Measurements from ENCODE around the gene ENGASE.

ENGASE gene

DNA sequence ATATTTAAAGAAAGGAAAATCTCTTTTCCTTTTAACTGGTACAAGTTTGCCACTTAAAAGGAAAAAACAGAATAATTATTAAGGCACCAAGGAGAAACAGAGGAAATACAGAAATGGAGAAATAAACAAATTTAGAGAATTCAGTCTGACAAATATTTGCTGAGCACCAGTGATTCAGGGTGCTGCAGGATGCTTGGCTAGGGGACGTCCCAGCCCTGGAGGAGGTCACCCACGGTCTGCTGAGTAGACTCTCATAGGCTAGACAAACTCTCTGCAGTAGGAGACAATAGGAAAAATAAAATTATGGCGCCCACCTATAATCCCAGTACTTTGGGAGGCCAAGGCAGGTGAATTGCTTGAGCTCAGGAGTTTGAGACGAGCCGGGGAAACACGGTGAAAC lies 34.7 kb upstream of the ENGASE start:
- no peak for DNase-seq

GRCh38 chr17:79041041-79041570 lies 33.5 kb upstream of the ENGASE start:
- DNase-seq = no peak

GRCh38 chr17:79041723-79042420 lies 32.8 kb upstream of the ENGASE start:
- no peak for DNase-seq

- peak; percentile 55 for DNase-seq
Observed at GRCh38 chr17:79042421-79043190, 32.0 kb upstream of the ENGASE start.

GRCh38 chr17:79043191-79043930 lies 31.3 kb upstream of the ENGASE start:
- no peak for DNase-seq

- no peak for DNase-seq
Observed at GRCh38 chr17:79043931-79044320, 30.7 kb upstream of the ENGASE start.

GRCh38 chr17:79044462-79044861 lies 30.2 kb upstream of the ENGASE start:
- DNase-seq = no peak

GRCh38 chr17:79045001-79045729 lies 29.5 kb upstream of the ENGASE start:
- no peak for DNase-seq

GRCh38 chr17:79045842-79046196 lies 28.8 kb upstream of the ENGASE start:
- peak; percentile 86 for DNase-seq

GRCh38 chr17:79046197-79046915 lies 28.3 kb upstream of the ENGASE start:
- no peak for DNase-seq

DNA sequence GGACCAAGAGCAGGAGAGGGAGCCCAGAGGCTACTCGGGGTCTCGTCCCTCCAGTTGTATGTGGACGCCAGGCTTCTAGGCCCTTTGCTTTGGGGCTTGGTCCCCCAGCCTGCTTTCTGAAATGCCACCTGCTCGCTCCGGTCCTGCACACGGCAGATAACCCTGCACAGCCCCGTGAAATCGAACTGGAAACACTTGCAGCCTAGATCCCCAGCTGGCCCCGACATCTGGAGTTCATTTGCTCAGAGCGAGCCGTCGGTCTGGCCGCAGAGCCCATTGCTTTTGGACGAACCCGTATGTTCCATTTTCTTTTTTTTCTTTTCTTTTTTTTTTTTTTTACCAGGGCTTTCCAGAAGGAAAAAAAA lies 27.7 kb upstream of the ENGASE start:
- no peak for DNase-seq

GRCh38 chr17:79047291-79047920 lies 27.2 kb upstream of the ENGASE start:
- DNase-seq = no peak

DNA sequence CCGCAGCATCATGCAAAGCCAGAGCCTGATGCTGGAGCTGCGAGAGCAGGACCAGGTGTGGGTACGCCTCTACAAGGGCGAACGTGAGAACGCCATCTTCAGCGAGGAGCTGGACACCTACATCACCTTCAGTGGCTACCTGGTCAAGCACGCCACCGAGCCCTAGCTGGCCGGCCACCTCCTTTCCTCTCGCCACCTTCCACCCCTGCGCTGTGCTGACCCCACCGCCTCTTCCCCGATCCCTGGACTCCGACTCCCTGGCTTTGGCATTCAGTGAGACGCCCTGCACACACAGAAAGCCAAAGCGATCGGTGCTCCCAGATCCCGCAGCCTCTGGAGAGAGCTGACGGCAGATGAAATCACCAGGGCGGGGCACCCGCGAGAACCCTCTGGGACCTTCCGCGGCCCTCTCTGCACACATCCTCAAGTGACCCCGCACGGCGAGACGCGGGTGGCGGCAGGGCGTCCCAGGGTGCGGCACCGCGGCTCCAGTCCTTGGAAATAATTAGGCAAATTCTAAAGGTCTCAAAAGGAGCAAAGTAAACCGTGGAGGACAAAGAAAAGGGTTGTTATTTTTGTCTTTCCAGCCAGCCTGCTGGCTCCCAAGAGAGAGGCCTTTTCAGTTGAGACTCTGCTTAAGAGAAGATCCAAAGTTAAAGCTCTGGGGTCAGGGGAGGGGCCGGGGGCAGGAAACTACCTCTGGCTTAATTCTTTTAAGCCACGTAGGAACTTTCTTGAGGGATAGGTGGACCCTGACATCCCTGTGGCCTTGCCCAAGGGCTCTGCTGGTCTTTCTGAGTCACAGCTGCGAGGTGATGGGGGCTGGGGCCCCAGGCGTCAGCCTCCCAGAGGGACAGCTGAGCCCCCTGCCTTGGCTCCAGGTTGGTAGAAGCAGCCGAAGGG lies 26.4 kb upstream of the ENGASE start:
- no peak for DNase-seq

DNA sequence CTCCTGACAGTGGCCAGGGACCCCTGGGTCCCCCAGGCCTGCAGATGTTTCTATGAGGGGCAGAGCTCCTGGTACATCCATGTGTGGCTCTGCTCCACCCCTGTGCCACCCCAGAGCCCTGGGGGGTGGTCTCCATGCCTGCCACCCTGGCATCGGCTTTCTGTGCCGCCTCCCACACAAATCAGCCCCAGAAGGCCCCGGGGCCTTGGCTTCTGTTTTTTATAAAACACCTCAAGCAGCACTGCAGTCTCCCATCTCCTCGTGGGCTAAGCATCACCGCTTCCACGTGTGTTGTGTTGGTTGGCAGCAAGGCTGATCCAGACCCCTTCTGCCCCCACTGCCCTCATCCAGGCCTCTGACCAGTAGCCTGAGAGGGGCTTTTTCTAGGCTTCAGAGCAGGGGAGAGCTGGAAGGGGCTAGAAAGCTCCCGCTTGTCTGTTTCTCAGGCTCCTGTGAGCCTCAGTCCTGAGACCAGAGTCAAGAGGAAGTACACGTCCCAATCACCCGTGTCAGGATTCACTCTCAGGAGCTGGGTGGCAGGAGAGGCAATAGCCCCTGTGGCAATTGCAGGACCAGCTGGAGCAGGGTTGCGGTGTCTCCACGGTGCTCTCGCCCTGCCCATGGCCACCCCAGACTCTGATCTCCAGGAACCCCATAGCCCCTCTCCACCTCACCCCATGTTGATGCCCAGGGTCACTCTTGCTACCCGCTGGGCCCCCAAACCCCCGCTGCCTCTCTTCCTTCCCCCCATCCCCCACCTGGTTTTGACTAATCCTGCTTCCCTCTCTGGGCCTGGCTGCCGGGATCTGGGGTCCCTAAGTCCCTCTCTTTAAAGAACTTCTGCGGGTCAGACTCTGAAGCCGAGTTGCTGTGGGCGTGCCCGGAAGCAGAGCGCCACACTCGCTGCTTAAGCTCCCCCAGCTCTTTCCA lies 25.5 kb upstream of the ENGASE start:
- no peak for DNase-seq

DNA sequence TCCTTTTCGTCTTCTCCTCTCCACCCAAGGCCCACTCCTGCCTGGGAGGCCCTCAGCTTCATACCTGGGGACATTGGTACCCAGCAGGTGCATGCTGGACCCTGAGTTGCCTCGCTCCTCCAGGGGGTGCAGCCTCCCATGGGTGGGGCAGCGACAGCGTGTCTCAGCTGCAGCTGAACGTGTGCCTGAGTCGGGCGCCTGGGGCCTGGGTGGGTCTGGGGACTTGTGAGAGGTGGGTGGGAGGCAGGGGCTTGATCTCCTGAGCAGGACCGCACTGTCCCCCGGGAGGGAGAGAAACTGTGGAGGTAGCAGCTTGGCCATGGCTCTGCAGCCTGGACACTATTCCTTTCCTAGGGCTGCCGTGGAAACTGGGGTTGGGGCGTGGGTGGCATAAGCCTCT lies 24.8 kb upstream of the ENGASE start:
- no peak for DNase-seq

GRCh38 chr17:79050551-79050950 lies 24.1 kb upstream of the ENGASE start:
- DNase-seq = no peak

DNA sequence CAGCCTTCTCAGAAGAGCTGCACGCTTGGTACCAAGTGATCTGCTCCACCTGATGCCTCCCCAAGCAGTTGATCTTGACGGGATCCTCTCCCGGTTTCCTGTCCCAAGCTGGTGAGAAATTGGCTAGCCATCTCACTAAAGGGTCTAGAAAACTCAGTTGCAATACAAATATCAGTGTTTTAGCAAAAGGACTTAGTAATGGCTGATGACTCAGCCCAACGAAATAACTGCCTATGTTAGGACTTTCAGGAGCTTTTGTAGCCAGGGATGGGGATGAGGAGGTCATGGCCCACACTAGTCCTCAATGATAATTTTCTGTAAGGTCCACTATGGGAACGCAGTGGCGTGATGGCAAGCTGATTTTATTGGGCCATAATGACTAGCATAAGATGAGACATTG lies 23.3 kb upstream of the ENGASE start:
- no peak for DNase-seq

- DNase-seq = no peak
Observed at GRCh38 chr17:79052131-79052530, 22.5 kb upstream of the ENGASE start.

DNA sequence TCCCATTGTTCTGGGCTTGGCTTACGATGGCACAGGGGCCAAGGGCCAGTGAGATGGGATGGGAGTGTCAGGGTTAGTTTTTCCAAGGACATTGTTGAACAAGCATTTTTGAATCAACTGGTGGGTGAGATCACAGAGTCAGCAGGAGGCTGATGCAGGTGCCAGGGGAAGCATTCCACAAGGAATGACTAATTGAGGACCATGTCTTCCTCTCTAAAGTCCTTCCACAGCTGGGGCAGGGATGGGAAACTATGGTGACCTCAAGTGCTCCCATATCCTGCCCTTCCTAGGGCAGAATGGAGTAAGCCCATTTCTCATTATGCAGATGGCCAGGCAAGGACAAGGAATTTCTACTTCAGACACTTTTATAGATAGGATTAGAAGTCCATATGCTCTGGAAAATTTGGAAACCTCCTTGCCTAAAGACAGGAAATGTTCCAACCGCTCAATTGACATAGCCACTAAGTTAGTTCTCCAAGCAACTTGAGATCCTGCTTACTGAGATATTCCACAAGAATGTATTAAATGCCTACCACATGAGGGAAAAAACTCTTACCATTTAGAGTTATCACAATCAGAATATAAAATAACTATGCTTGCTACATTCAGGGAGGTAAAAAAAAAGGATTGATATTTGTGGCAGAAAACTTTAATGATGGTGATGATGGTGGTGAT lies 21.2 kb upstream of the ENGASE start:
- no peak for DNase-seq
